Measurements from ENCODE around the gene SAMD11. TPM values are rescaled to one million over a fixed set of nuclear protein-coding genes. Genes with fewer than 3 reads are reported as not detected.

Gene SAMD11
- total RNA-seq, 1 donor from 2014 or later: 0.53 TPM

- DNase-seq (ENCODE audit: low read depth): peak; percentile 33
- no peaks in the 10 kb centered on the region for H3K27me3 ChIP-seq (ENCODE audit: control insufficient read depth, insufficient read depth, low read length)
- H3K36me3 ChIP-seq (ENCODE audit: control insufficient read depth, insufficient read depth, low read length): peaks cover 11% of the 10 kb centered on the region
- no peak for FAIRE-seq
- no peak overlapping the region for H3K4me3 ChIP-seq (ENCODE audit: low read depth, low read length)
- TF ChIP-seq CTCF (IDR thresholded peaks at IDR 0.05; ENCODE audit: insufficient read depth, low read length, severe bottlenecking): no peak
Observed at GRCh38 chr1:970973-971730, 47.4 kb downstream of the SAMD11 start.

DNA sequence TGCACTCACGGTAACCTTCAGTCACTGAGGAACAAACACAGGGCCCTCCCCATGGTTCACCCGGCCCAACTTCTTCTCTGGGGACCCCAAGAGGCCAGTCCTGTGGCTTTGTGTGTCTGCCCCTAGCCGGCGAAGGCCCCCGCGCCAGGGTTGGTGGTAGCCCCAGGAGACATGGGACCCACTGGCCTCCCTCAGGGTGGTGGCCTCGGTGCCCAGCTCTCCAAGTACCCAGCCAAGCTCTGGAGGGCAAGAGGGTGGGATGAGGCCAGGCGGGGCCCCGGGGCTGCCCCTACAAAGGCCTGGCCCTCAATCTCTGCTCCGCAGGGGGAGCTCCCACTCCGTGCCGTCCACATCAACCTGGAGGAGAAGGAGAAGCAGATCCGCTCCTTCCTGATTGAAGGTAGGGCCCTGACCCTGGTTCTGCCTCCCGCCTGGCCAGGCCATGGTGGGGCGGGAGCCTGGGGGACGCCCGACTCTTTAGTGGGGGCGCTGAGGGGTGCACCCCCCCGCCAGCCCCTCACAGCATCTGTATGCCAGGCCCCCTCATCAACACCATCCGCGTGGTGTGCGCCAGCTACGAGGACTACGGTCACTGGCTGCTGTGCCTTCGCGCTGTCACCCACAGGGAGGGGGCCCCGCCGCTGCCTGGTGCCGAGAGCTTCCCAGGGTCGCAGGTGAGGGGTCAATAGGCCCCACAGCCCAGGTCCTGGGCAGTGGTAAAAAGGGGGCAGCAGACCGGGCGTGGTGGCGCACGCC is 48.2 kb downstream of the SAMD11 start:
- H3K27me3 ChIP-seq (ENCODE audit: control insufficient read depth, insufficient read depth, low read length): no peaks in the 10 kb centered on the region
- peaks cover 11% of the 10 kb centered on the region for H3K36me3 ChIP-seq (ENCODE audit: control insufficient read depth, insufficient read depth, low read length)
- no peak for FAIRE-seq
- no peak for DNase-seq (ENCODE audit: low read depth)
- no peak overlapping the region for H3K4me3 ChIP-seq (ENCODE audit: low read depth, low read length)
- no peak for TF ChIP-seq CTCF (IDR thresholded peaks at IDR 0.05; ENCODE audit: insufficient read depth, low read length, severe bottlenecking)

- no peak for DNase-seq (ENCODE audit: low read depth)
- Histone ChIP-seq H3K4me3 (ENCODE audit: low read depth, low read length) (no peak overlapping the region), H3K36me3 (ENCODE audit: control insufficient read depth, insufficient read depth, low read length) (peaks cover 10% of the 10 kb centered on the region), H3K27me3 (ENCODE audit: control insufficient read depth, insufficient read depth, low read length) (no peaks in the 10 kb centered on the region)
- TF ChIP-seq CTCF (IDR thresholded peaks at IDR 0.05; ENCODE audit: insufficient read depth, low read length, severe bottlenecking): no peak
- FAIRE-seq: no peak
Observed at GRCh38 chr1:972726-973458, 49.2 kb downstream of the SAMD11 start.

DNA sequence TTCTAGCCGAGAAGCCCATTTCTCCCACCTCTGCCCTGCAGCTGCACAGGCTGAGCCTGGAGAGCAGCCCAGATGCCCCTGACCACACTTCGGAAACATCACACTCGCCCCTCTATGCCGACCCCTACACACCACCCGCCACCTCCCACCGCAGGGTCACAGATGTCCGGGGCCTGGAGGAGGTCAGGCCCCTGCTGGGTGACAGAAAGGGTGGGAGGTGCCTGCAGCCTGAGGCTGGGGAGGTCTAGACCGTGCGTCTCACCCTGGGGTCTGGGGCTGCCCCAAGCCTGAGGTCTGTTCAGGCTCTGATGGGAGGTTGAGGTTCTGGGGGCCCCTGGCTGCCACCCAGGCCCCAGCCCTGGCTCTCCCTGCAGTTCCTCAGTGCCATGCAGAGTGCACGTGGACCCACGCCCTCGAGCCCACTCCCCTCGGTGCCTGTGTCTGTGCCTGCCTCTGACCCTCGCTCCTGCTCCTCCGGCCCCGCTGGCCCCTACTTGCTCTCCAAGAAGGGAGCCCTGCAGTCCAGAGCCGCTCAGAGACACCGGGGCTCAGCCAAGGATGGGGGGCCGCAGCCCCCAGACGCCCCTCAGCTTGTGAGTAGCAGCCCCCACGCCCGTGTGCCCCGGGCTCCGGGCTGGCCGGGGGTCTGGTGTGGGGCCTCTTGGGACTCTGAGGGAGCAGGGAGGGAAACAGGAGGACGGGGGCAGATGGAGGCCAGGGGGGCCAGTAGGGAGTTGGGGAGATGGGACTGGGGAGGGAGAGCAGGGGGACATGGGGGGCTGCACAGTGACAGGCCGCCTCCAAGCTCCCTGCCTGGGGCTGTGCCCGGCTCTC is 50.0 kb downstream of the SAMD11 start:
- DNase-seq (ENCODE audit: low read depth): no peak
- Histone ChIP-seq H3K36me3 (ENCODE audit: control insufficient read depth, insufficient read depth, low read length) (peaks cover 10% of the 10 kb centered on the region), H3K4me3 (ENCODE audit: low read depth, low read length) (no peak overlapping the region), H3K27me3 (ENCODE audit: control insufficient read depth, insufficient read depth, low read length) (no peaks in the 10 kb centered on the region)
- TF ChIP-seq CTCF (IDR thresholded peaks at IDR 0.05; ENCODE audit: insufficient read depth, low read length, severe bottlenecking): no peak
- no peak for FAIRE-seq

GRCh38 chr1:974293-974640 is 50.5 kb downstream of the SAMD11 start:
- Histone ChIP-seq H3K4me3 (ENCODE audit: low read depth, low read length) (no peak overlapping the region), H3K36me3 (ENCODE audit: control insufficient read depth, insufficient read depth, low read length) (peaks cover 10% of the 10 kb centered on the region), H3K27me3 (ENCODE audit: control insufficient read depth, insufficient read depth, low read length) (no peaks in the 10 kb centered on the region)
- DNase-seq (ENCODE audit: low read depth) (no peak), FAIRE-seq (no peak)
- no peak for TF ChIP-seq CTCF (IDR thresholded peaks at IDR 0.05; ENCODE audit: insufficient read depth, low read length, severe bottlenecking)

Data from bronchial epithelial cell (primary cell).